CD4-positive, alpha-beta T cell treated with Interleukin-15 for 4 hours (primary cell): ENCODE measurements around the gene FGF19.

ENCODE experiments used
- DNase-seq: peaks from one replicate; pipeline ENCODE4 v3.0.0-alpha.2; 2020; ENCODE audit warnings: low spot score

FGF19 gene

GRCh38 chr11:69654660-69655478, 49.0 kb downstream of the FGF19 start:
- DNase-seq, result no peak

DNA sequence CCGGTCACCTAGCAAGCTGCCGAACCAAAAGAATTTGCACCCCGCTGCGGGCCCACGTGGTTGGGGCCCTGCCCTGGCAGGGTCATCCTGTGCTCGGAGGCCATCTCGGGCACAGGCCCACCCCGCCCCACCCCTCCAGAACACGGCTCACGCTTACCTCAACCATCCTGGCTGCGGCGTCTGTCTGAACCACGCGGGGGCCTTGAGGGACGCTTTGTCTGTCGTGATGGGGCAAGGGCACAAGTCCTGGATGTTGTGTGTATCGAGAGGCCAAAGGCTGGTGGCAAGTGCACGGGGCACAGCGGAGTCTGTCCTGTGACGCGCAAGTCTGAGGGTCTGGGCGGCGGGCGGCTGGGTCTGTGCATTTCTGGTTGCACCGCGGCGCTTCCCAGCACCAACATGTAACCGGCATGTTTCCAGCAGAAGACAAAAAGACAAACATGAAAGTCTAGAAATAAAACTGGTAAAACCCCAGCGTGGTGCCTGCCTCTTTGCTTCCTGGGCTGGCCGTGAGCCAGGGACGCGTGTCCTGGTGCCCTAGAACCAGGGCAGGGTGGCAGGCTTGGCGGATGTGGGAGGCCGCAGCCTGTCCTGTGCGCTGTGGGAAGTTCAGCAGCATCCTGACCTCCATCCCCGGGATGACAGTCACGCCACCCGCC, 49.7 kb downstream of the FGF19 start:
- DNase-seq, result no peak

GRCh38 chr11:69653406-69653960, 50.3 kb downstream of the FGF19 start:
- no peak for DNase-seq

DNA sequence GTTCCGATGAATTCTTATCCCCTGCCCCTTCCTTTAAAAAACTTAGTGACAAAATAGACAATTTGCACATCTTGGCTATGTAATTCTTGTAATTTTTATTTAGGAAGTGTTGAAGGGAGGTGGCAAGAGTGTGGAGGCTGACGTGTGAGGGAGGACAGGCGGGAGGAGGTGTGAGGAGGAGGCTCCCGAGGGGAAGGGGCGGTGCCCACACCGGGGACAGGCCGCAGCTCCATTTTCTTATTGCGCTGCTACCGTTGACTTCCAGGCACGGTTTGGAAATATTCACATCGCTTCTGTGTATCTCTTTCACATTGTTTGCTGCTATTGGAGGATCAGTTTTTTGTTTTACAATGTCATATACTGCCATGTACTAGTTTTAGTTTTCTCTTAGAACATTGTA, 50.8 kb downstream of the FGF19 start:
- no peak for DNase-seq

DNA sequence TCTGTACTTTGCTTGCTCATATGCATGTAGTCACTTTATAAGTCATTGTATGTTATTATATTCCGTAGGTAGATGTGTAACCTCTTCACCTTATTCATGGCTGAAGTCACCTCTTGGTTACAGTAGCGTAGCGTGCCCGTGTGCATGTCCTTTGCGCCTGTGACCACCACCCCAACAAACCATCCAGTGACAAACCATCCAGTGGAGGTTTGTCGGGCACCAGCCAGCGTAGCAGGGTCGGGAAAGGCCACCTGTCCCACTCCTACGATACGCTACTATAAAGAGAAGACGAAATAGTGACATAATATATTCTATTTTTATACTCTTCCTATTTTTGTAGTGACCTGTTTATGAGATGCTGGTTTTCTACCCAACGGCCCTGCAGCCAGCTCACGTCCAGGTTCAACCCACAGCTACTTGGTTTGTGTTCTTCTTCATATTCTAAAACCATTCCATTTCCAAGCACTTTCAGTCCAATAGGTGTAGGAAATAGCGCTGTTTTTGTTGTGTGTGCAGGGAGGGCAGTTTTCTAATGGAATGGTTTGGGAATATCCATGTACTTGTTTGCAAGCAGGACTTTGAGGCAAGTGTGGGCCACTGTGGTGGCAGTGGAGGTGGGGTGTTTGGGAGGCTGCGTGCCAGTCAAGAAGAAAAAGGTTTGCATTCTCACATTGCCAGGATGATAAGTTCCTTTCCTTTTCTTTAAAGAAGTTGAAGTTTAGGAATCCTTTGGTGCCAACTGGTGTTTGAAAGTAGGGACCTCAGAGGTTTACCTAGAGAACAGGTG, 51.8 kb downstream of the FGF19 start:
- DNase-seq, result no peak

DNA sequence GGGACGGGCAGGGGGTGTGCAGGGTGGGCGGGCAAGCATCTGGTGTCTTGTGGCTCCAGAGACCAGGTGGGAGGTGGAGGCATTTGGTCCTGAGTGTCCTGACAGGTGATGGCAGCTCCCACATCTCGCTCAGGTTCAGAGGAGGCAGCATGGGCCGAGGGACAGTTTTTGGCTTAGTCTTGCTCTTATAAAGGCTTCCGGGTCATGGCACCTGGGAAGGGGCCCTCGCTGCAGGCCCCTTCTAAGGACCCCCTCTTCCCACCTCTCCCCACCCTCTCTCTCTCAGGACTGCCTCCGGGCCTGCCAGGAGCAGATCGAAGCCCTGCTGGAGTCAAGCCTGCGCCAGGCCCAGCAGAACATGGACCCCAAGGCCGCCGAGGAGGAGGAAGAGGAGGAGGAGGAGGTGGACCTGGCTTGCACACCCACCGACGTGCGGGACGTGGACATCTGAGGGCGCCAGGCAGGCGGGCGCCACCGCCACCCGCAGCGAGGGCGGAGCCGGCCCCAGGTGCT, 52.9 kb downstream of the FGF19 start:
- DNase-seq, result no peak

- DNase-seq, result no peak
Observed at GRCh38 chr11:69650081-69650831, 53.6 kb downstream of the FGF19 start.

DNA sequence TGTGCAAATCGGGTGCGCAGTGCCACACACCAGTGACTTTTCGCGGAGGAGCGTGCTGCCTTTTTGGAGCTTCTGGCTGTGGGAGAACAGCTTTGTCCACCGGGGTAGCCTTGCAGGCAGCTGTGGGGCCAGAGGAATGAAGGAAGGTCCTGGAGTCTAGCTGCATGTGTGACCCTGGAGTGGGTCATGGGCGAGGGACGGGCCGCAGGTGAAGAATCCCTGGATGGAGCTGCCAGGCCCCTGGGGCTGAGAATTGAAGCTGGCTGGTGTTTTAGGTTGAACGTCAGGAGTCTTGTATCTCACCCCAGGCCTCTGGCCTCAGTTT, 54.3 kb downstream of the FGF19 start:
- DNase-seq, result no peak

DNA sequence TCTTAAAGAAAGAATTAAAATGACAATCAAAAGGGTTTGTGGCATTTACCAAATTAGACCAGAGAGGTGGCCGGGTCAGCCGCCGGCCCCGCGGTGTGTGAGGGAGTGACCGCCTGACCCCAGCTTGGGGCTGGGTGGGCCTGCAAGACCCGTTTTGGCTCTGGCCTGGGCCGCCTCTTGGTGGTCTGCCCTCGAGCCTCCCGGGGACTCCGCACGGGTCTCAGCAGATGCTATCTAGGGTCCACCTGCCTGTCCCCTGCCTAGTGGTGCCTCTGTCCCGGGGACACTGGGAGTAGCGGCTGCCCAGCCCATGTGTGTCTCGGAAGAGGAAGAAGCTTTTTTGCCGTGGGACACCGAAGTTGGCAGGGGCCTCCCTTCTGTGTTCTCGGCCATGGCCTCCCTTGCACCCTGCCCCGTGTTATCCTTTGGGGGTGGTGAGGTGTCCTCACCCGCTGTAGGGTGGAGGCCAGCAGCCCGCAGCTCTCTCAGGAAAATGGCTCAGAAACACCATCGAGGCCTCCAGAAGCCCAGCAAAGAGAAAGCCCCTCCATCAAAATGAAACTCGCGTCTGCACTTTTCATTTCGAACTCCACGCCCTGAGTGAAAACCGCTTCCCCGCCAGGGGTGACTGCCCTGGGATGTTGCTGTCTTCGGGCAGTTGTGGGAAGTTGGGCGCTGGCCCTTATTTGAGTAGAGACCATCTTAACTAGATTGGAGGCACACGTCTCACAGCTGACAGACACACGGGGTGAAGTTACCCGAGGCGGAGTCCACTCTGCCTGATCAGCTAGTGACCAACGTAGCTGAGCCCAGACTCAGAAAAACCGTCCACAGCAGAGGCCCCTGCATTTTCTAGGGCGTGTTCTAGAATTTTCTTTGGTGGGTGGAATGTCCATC, 54.9 kb downstream of the FGF19 start:
- DNase-seq, result no peak
